Naive thymus-derived CD4-positive, alpha-beta T cell (primary cell): ENCODE results near the gene ANP32B. TPM values are rescaled to one million over a fixed set of nuclear protein-coding genes. Genes with fewer than 3 reads are reported as not detected.
"Not testable (repeated sequence)": the region's sequence is repeated elsewhere in the genome, so short reads cannot be mapped to it uniquely, and the experiment has no call there.

ENCODE experiments used
- ATAC-seq: fragments of 150-1000 bp; cut with Tn5 transposase; 2 replicates; pipeline ENCODE4 v1.10.0; 2021; ENCODE audit warnings: mild to moderate bottlenecking, moderate library complexity
- CTCF ChIA-PET: fragments of 350-600 bp; sonication (Branson Sonifier 250); formaldehyde crosslinking; loops from one replicate; lab custom pipeline; 2021; ENCODE audit warnings: antibody characterized with exemption; lab: Charles Lee
- POLR2A ChIA-PET: fragments of 350-600 bp; sonication (Branson Sonifier 250); formaldehyde crosslinking; loops from one replicate; lab custom pipeline; 2021; ENCODE audit warnings: antibody characterized with exemption, inconsistent platforms; lab: Charles Lee
- DNase-seq, 9 donors: peaks; one replicate each; pipeline versions ENCODE4 v3.0.0 to v3.0.0-alpha.2; 2020 to 2022; ENCODE audit warnings: mixed read lengths in 1 of 9
- H3K27ac ChIP-seq: one replicate; pipeline ENCODE4 v1.7.0; 2013; ENCODE audit warnings: mild to moderate bottlenecking, low read depth, low read length, moderate library complexity
- H3K27me3 ChIP-seq, 2 donors: one replicate each; pipeline ENCODE4 v1.7.0; 2013; ENCODE audit warnings: low read length in 2 of 2, mild to moderate bottlenecking in 2 of 2, moderate library complexity in 2 of 2; ENCODE audit not compliant: control insufficient read depth in 2 of 2, insufficient read depth in 2 of 2
- H3K36me3 ChIP-seq, 3 experiments: 1 replicate in 2 of 3; 2 replicates in 1 of 3; pipeline ENCODE4 v1.7.0; 2013; ENCODE audit warnings: low read length in 3 of 3, mild to moderate bottlenecking in 3 of 3, moderate library complexity in 1 of 3; ENCODE audit not compliant: insufficient read depth in 3 of 3, control insufficient read depth in 2 of 3
- H3K4me1 ChIP-seq, 2 donors: one replicate each; pipeline ENCODE4 v1.7.0; 2013; ENCODE audit warnings: low read length in 2 of 2, mild to moderate bottlenecking in 2 of 2, moderate library complexity in 1 of 2; ENCODE audit not compliant: control insufficient read depth in 2 of 2, insufficient read depth in 2 of 2
- H3K4me3 ChIP-seq: 2 replicates; pipeline ENCODE4 v1.7.0; 2013; ENCODE audit warnings: mild to moderate bottlenecking, low read length
- H3K9me3 ChIP-seq, 3 experiments: 1 replicate in 2 of 3; 2 replicates in 1 of 3; pipeline ENCODE4 v1.7.0; 2013; ENCODE audit warnings: low read length in 3 of 3; ENCODE audit not compliant: control insufficient read depth in 2 of 3
- H3K27ac Mint-ChIP-seq, 9 donors: one replicate each; pipeline ENCODE4 v1.8.0; 2020 to 2022; ENCODE audit warnings: mixed read lengths in 9 of 9, mild to moderate bottlenecking in 8 of 9, moderate library complexity in 5 of 9, inconsistent platforms in 2 of 9
- H3K27me3 Mint-ChIP-seq, 5 donors: one replicate each; pipeline ENCODE4 v1.8.0; 2021 to 2022; ENCODE audit warnings: mixed read lengths in 5 of 5, mild to moderate bottlenecking in 1 of 5
- H3K36me3 Mint-ChIP-seq, 5 donors: one replicate each; pipeline ENCODE4 v1.8.0; 2020 to 2022; ENCODE audit warnings: mixed read lengths in 5 of 5, mild to moderate bottlenecking in 3 of 5, inconsistent platforms in 1 of 5
- H3K4me1 Mint-ChIP-seq, 7 donors: one replicate each; pipeline ENCODE4 v1.8.0; 2020 to 2022; ENCODE audit warnings: mixed read lengths in 7 of 7, mild to moderate bottlenecking in 3 of 7, inconsistent platforms in 1 of 7
- H3K4me3 Mint-ChIP-seq, 10 donors: one replicate each; pipeline ENCODE4 v1.8.0; 2020 to 2022; ENCODE audit warnings: mild to moderate bottlenecking in 10 of 10, mixed read lengths in 10 of 10, moderate library complexity in 6 of 10, inconsistent platforms in 2 of 10
- H3K9me3 Mint-ChIP-seq, 11 donors: one replicate each; pipeline ENCODE4 v1.8.0; 2020 to 2022; ENCODE audit warnings: mixed read lengths in 11 of 11, mild to moderate bottlenecking in 4 of 11, inconsistent platforms in 1 of 11, moderate library complexity in 1 of 11
- intact Hi-C, 2 donors: fragments of 100-400 bp; cut with micrococcal nuclease; formaldehyde crosslinking; loops; one replicate each; pipeline ENCODE4 v1.15.1; 2023
- polyA plus RNA-seq, 2 donors: library from polyadenylated mRNA; unstranded; fragments of 300-500 nt; fragmentation: Illumina TruSeq; gene quantifications; one replicate each; pipeline ENCODE4 v1.2.3, GENCODE V29; 2021
- total RNA-seq, 6 experiments: library from RNA in 5 of 6; stranded (reverse) in 5 of 6; gene quantifications; 1 replicate in 5 of 6; 2 replicates in 1 of 6; pipeline ENCODE4 v1.2.3 and lab custom pipeline; 2021 to 2026

The ANP32B gene
- total and polyA plus RNA-seq, 7 experiments from 2014 or later, result 108 to 267 (median 179) TPM

DNA sequence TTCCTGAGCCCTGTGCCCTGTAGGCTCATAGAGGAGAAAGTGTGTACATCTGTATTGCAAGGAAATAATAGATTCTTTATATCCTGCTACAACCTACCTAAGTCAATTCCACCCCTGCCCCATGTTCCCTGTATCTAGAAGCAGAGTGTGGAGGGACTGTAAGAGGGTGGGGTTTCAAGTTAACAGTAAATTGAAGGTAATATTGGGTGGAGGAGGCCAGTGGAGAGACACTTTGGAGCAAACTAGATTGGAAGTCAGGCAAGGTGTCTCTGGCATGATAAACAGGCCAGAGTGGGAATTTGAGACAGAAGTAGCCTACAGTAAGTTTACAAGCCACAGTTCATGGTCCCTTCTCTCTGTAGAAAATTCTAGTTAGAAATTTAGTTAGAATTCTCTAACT, 42.9 kb upstream of the ANP32B start:
- peaks cover 18 to 34% of the 10 kb centered on the region in 2 donors for H3K4me1 ChIP-seq
- H3K4me3 ChIP-seq, result no peak overlapping the region
- ATAC-seq (no peak), DNase-seq (no peak)
- no peak overlapping the region for H3K4me3 Mint-ChIP-seq
- CTCF ChIA-PET, result interaction anchor here (1.0 to 2.4 kb wide), 2 partner anchors 15 to 16 kb away, joined by 3 to 10 read pairs; no protein-coding TSS in a partner anchor
- POLR2A ChIA-PET, result interaction anchor here (0.8 to 7.8 kb wide), 2 partner anchors 11 to 18 kb away, joined by 4 to 54 read pairs; partner anchors contain the start of gene TRMO
- H3K27me3 ChIP-seq, result no peaks in the 10 kb centered on the region
- intact Hi-C loops, result no loop called here
- H3K27ac Mint-ChIP-seq, result no peak overlapping the region
- H3K9me3 ChIP-seq, result no peaks in the 10 kb centered on the region
- peaks cover 0 to 13% (median 0%) of the 10 kb centered on the region in 5 donors for H3K27me3 Mint-ChIP-seq
- H3K27ac ChIP-seq, result no peak overlapping the region
- peaks cover 15 to 44% (median 39%) of the 10 kb centered on the region in 7 donors for H3K4me1 Mint-ChIP-seq
- H3K9me3 Mint-ChIP-seq, result no peaks in the 10 kb centered on the region
- no peaks in the 10 kb centered on the region for H3K36me3 ChIP-seq
- H3K36me3 Mint-ChIP-seq, result no peaks in the 10 kb centered on the region

GRCh38 chr9:97940741-97941140, 42.4 kb upstream of the ANP32B start:
- Mint-ChIP-seq H3K9me3 (no peaks in the 10 kb centered on the region), H3K4me1 (peaks cover 15 to 39% (median 34%) of the 10 kb centered on the region in 7 donors), H3K27me3 (peaks cover 0 to 15% (median 0%) of the 10 kb centered on the region in 5 donors), H3K4me3 (no peak overlapping the region), H3K27ac (no peak overlapping the region), H3K36me3 (no peaks in the 10 kb centered on the region)
- H3K4me3 ChIP-seq, result no peak overlapping the region
- H3K36me3 ChIP-seq, result no peaks in the 10 kb centered on the region
- H3K27ac ChIP-seq, result no peak overlapping the region
- DNase-seq, result no peak
- ChIA-PET POLR2A (interaction anchor here (7.8 kb wide), 1 partner anchor 18 kb away, joined by 54 read pairs; the partner anchor contains the start of gene TRMO), CTCF (interaction anchor here (2.4 kb wide), 1 partner anchor 17 kb away, joined by 10 read pairs; no protein-coding TSS in a partner anchor)
- no peaks in the 10 kb centered on the region for H3K9me3 ChIP-seq
- H3K27me3 ChIP-seq, result no peaks in the 10 kb centered on the region
- H3K4me1 ChIP-seq, result peaks cover 18 to 29% of the 10 kb centered on the region in 2 donors
- intact Hi-C loops, result no loop called here
- no peak for ATAC-seq

DNA sequence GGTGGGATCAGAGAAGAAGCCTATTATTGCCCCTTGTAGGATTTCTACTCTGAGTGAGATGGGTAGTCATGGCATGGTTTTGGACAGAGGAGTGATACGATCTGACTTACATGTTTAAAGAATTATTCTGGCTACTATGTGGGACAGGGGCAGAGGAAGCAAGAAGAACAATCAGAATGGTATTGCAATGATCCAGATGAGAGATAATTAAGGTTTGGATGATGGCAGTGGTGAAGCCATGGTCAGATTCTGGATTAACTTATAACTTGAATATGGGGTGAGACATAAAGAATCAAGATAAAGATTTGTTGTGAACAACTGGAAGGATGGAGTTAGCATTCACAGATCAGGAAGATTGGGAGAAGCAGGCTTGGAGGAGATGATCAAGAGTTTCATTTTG, 41.8 kb upstream of the ANP32B start:
- H3K4me3 ChIP-seq, result no peak overlapping the region
- intact Hi-C loops, result no loop called here
- Mint-ChIP-seq H3K4me3 (no peak overlapping the region), H3K27me3 (peaks cover 0 to 21% (median 0%) of the 10 kb centered on the region in 5 donors), H3K4me1 (peaks cover 15 to 33% (median 29%) of the 10 kb centered on the region in 7 donors), H3K36me3 (no peaks in the 10 kb centered on the region), H3K27ac (no peak overlapping the region), H3K9me3 (peaks cover 0 to 2% (median 0%) of the 10 kb centered on the region in 11 donors)
- peaks cover 18 to 23% of the 10 kb centered on the region in 2 donors for H3K4me1 ChIP-seq
- H3K9me3 ChIP-seq, result no peaks in the 10 kb centered on the region
- ATAC-seq (no peak), DNase-seq (no peak)
- no peaks in the 10 kb centered on the region for H3K27me3 ChIP-seq
- H3K27ac ChIP-seq, result no peak overlapping the region
- ChIA-PET POLR2A (interaction anchor here (1.0 to 4.1 kb wide), 2 partner anchors 10 to 19 kb away, joined by 3 to 13 read pairs; partner anchors contain the start of gene TRMO), CTCF (no interaction called here)
- no peaks in the 10 kb centered on the region for H3K36me3 ChIP-seq

GRCh38 chr9:97943308-97943855, 39.8 kb upstream of the ANP32B start:
- no peak for DNase-seq
- Mint-ChIP-seq H3K4me3 (no peak overlapping the region), H3K9me3 (peaks cover 0 to 4% (median 0%) of the 10 kb centered on the region in 11 donors), H3K36me3 (no peaks in the 10 kb centered on the region), H3K27ac (no peak overlapping the region), H3K4me1 (peaks cover 5 to 17% (median 10%) of the 10 kb centered on the region in 7 donors), H3K27me3 (peaks cover 0 to 40% (median 0%) of the 10 kb centered on the region in 5 donors)
- Histone ChIP-seq H3K27ac (no peak overlapping the region), H3K36me3 (no peaks in the 10 kb centered on the region), H3K4me1 (peaks cover 4 to 9% of the 10 kb centered on the region in 2 donors), H3K27me3 (no peaks in the 10 kb centered on the region), H3K4me3 (no peak overlapping the region), H3K9me3 (no peaks in the 10 kb centered on the region)
- intact Hi-C loops, result no loop called here
- ATAC-seq, result no peak
- ChIA-PET CTCF (interaction anchor here (0.8 to 1.0 kb wide), 3 partner anchors 14 to 53 kb away, joined by 3 to 4 read pairs (median 4); no protein-coding TSS in a partner anchor), POLR2A (interaction anchor here (0.6 to 4.1 kb wide), 6 partner anchors 13 to 109 kb away, joined by 3 to 13 read pairs (median 4); partner anchors contain the start of gene TRMO)

DNA sequence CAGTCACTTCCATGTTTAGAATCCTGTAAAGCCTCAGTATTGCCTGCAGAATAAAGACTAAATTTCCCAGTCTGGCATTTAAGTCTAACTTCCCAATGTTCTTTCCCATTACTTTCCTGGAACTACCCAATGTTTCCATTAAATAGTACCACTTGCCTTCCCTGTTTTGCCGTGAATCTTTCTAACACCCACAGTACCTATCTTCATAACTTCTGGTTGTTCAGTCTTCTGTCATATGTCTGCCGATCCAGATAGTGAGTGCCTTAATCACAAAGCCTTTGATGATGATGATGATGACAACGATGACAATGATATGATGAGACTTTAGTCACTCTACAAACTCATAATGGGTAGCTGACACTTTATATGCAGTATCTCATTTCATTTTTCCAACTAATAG, 38.5 kb upstream of the ANP32B start:
- Histone ChIP-seq H3K4me1 (no peaks in the 10 kb centered on the region), H3K4me3 (no peak overlapping the region), H3K36me3 (no peaks in the 10 kb centered on the region), H3K9me3 (no peaks in the 10 kb centered on the region), H3K27ac (no peak overlapping the region), H3K27me3 (no peaks in the 10 kb centered on the region)
- ChIA-PET POLR2A (interaction anchor here (0.7 to 4.1 kb wide), 5 partner anchors 17 to 166 kb away, joined by 3 to 13 read pairs (median 3); partner anchors contain the start of gene TRMO), CTCF (interaction anchor here (1.5 kb wide), 1 partner anchor 21 kb away, joined by 4 read pairs; no protein-coding TSS in a partner anchor)
- intact Hi-C loops, result no loop called here
- ATAC-seq (no peak), DNase-seq (no peak)
- peaks cover 0 to 4% (median 0%) of the 10 kb centered on the region in 11 donors for H3K9me3 Mint-ChIP-seq
- H3K27ac Mint-ChIP-seq, result no peak overlapping the region
- H3K27me3 Mint-ChIP-seq, result peaks cover 0 to 52% (median 0%) of the 10 kb centered on the region in 5 donors
- peaks cover 0 to 9% (median 0%) of the 10 kb centered on the region in 7 donors for H3K4me1 Mint-ChIP-seq
- no peaks in the 10 kb centered on the region for H3K36me3 Mint-ChIP-seq
- no peak overlapping the region for H3K4me3 Mint-ChIP-seq

DNA sequence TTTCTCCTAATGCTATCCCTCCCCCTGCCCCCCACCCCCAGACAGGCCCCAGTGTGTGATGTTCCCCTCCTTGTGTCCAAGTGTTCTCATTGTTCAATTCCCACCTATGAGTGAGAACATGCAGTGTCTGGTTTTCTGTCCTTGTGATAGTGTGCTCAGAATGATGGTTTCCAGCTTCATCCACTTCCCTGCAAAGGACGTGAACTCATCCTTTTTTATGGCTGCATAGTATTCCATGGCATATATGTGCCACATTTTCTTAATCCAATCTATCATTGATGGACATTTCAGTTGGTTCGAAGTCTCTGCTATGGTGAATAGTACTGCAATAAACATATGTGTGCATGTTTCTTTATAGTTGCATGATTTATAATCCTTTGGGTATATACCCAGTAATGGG, 37.7 kb upstream of the ANP32B start:
- H3K9me3 ChIP-seq, H3K36me3 ChIP-seq, H3K27ac ChIP-seq, H3K9me3 Mint-ChIP-seq, H3K4me3 Mint-ChIP-seq, ATAC-seq, H3K4me1 ChIP-seq, CTCF ChIA-PET, H3K27me3 ChIP-seq, H3K36me3 Mint-ChIP-seq, H3K27ac Mint-ChIP-seq, intact Hi-C loops, H3K4me3 ChIP-seq, DNase-seq, H3K4me1 Mint-ChIP-seq: not testable (repeated sequence)
- POLR2A ChIA-PET, result interaction anchor here (0.8 to 4.1 kb wide), 3 partner anchors 24 to 112 kb away, joined by 3 to 13 read pairs (median 3); partner anchors contain the start of gene TRMO
- peaks cover 0 to 60% (median 0%) of the 10 kb centered on the region in 5 donors for H3K27me3 Mint-ChIP-seq
